Urinary bladder (tissue), 4 donors: ENCODE measurements around the gene GFRA1. TPM values are rescaled to one million over a fixed set of nuclear protein-coding genes. Genes with fewer than 3 reads are reported as not detected.

Source experiments
- DNase-seq: peaks from one replicate; pipeline ENCODE4 v3.0.0-alpha.2; 2015; ENCODE audit errors: extremely low spot score
- H3K27ac ChIP-seq: one replicate; pipeline ENCODE4 v1.5.1; 2013; ENCODE audit warnings: low read depth, mild to moderate bottlenecking, moderate library complexity
- H3K36me3 ChIP-seq: one replicate; pipeline ENCODE4 v1.6.1; 2013; ENCODE audit warnings: mild to moderate bottlenecking, moderate library complexity; ENCODE audit not compliant: insufficient read depth
- H3K4me1 ChIP-seq: one replicate; pipeline ENCODE4 v1.6.1; 2013; ENCODE audit warnings: mild to moderate bottlenecking, moderate library complexity; ENCODE audit not compliant: insufficient read depth
- H3K4me3 ChIP-seq: one replicate; pipeline ENCODE4 v1.5.1; 2013; ENCODE audit warnings: low read depth, low read length
- WGBS: extraction: QIAGEN DNeasy Blood & Tissue Kit; methylation state at CpG from one replicate; pipeline ENCODE4 v1.1.7; 2013; 5-methylcytosine and 5-hydroxymethylcytosine counted together
- polyA plus RNA-seq: library from polyadenylated mRNA; stranded (reverse); fragments of 200-250 nt; gene quantifications from one replicate; pipeline ENCODE4 v1.2.3, GENCODE V29; 2013
- total RNA-seq: library from RNA; depleted of rRNA; stranded (reverse); fragments of >200 nt; gene quantifications from one replicate; pipeline ENCODE4 v1.2.3, GENCODE V29; 2014
- donor health status: healthy with polysubstance abuse.
- donor health status: healthy.

The GFRA1 gene
- total and polyA plus RNA-seq, 2 donors: 24.2 to 60.9 TPM

- DNase-seq: no peak
- Histone ChIP-seq H3K27ac (no peak overlapping the region), H3K36me3 (no peaks in the 10 kb centered on the region), H3K4me3 (no peak overlapping the region), H3K4me1 (no peaks in the 10 kb centered on the region)
- WGBS: 31% methylated on average over 2 of the region's 2 CpGs
Measured at GRCh38 chr10:116017405-116017804, 255.6 kb downstream of the GFRA1 start.

GRCh38 chr10:116015583-116016333, 257.2 kb downstream of the GFRA1 start:
- Histone ChIP-seq H3K36me3 (no peaks in the 10 kb centered on the region), H3K27ac (no peak overlapping the region), H3K4me1 (no peaks in the 10 kb centered on the region), H3K4me3 (no peak overlapping the region)
- DNase-seq: no peak
- 65% methylated on average over 7 of the region's 7 CpGs for WGBS

- no peak for DNase-seq
- Histone ChIP-seq H3K4me1 (no peaks in the 10 kb centered on the region), H3K36me3 (no peaks in the 10 kb centered on the region), H3K27ac (no peak overlapping the region), H3K4me3 (no peak overlapping the region)
- 37% methylated on average over 8 of the region's 8 CpGs for WGBS
Measured at GRCh38 chr10:116014871-116015582, 258.0 kb downstream of the GFRA1 start.

- no peaks in the 10 kb centered on the region for H3K36me3 ChIP-seq
- no peak overlapping the region for H3K27ac ChIP-seq
- no peak for DNase-seq
- WGBS: 94% methylated on average over 2 of the region's 2 CpGs
- no peak overlapping the region for H3K4me3 ChIP-seq
- no peaks in the 10 kb centered on the region for H3K4me1 ChIP-seq
Measured at GRCh38 chr10:116014326-116014725, 258.7 kb downstream of the GFRA1 start.

- Histone ChIP-seq H3K36me3 (no peaks in the 10 kb centered on the region), H3K4me3 (no peak overlapping the region), H3K4me1 (no peaks in the 10 kb centered on the region), H3K27ac (no peak overlapping the region)
- DNase-seq: no peak
Measured at GRCh38 chr10:116011929-116012328, 261.1 kb downstream of the GFRA1 start.

GRCh38 chr10:116007256-116007891, 265.6 kb downstream of the GFRA1 start:
- Histone ChIP-seq H3K4me3 (no peak overlapping the region), H3K4me1 (no peaks in the 10 kb centered on the region), H3K36me3 (no peaks in the 10 kb centered on the region), H3K27ac (no peak overlapping the region)
- 73% methylated on average over 9 of the region's 9 CpGs for WGBS
- no peak for DNase-seq

Other genes starting within 250 kb of the GFRA1 start
- gene CCDC172, start 51.2 kb upstream of the GFRA1 start, total RNA-seq: not detected
- not detected for gene CCDC172, start 51.2 kb upstream of the GFRA1 start, polyA plus RNA-seq
- gene PNLIPRP3, start 154.6 kb upstream of the GFRA1 start, total RNA-seq: not detected
- 0.27 TPM for gene PNLIPRP3, start 154.6 kb upstream of the GFRA1 start, polyA plus RNA-seq